Fibroblast of skin of right quadriceps (primary cell): ENCODE measurements around the gene CFAP157.
"Not testable (repeated sequence)": the region's sequence is repeated elsewhere in the genome, so short reads cannot be mapped to it uniquely, and the experiment has no call there.

Experiments
- DNase-seq: peaks from one replicate; pipeline ENCODE4 v3.0.0-alpha.2; 2013

CFAP157 gene

GRCh38 chr9:127739614-127740330 lies 33.0 kb downstream of the CFAP157 start:
- DNase-seq, result no peak

GRCh38 chr9:127741831-127742434 lies 35.1 kb downstream of the CFAP157 start:
- DNase-seq, result peak; percentile 30

- peak; percentile 73 for DNase-seq
Observed at GRCh38 chr9:127742435-127743088, 35.8 kb downstream of the CFAP157 start.

- no peak for DNase-seq
Observed at GRCh38 chr9:127744398-127745110, 37.8 kb downstream of the CFAP157 start.

GRCh38 chr9:127746959-127747569 lies 40.3 kb downstream of the CFAP157 start:
- DNase-seq, result no peak

- DNase-seq, result no peak
Observed at GRCh38 chr9:127749090-127749787, 42.5 kb downstream of the CFAP157 start.

GRCh38 chr9:127751269-127752054 lies 44.7 kb downstream of the CFAP157 start:
- DNase-seq, result no peak

GRCh38 chr9:127753148-127753547 lies 46.4 kb downstream of the CFAP157 start:
- DNase-seq, result no peak

GRCh38 chr9:127753622-127754021 lies 46.8 kb downstream of the CFAP157 start:
- no peak for DNase-seq

- DNase-seq, result no peak
Observed at GRCh38 chr9:127754099-127755060, 47.6 kb downstream of the CFAP157 start.

GRCh38 chr9:127755061-127756060 lies 48.6 kb downstream of the CFAP157 start:
- DNase-seq, result no peak

GRCh38 chr9:127756233-127756632 lies 49.4 kb downstream of the CFAP157 start:
- DNase-seq, result no peak

GRCh38 chr9:127756776-127757175 lies 50.0 kb downstream of the CFAP157 start:
- DNase-seq, result not testable (repeated sequence)

GRCh38 chr9:127758843-127759242 lies 52.1 kb downstream of the CFAP157 start:
- no peak for DNase-seq

GRCh38 chr9:127761061-127761460 lies 54.3 kb downstream of the CFAP157 start:
- no peak for DNase-seq

- no peak for DNase-seq
Observed at GRCh38 chr9:127761491-127761956, 54.7 kb downstream of the CFAP157 start.

GRCh38 chr9:127762111-127762676 lies 55.4 kb downstream of the CFAP157 start:
- no peak for DNase-seq

GRCh38 chr9:127763918-127764384 lies 57.2 kb downstream of the CFAP157 start:
- no peak for DNase-seq
